NCI-H2107 treated with DMSO at 0.1 percent for 48 hours (cell line): ENCODE measurements around the gene SCNM1.
A peak's percentile ranks its signal among the peaks of the same experiment; 100 is the strongest.

ENCODE experiments used
- DNase-seq: peaks from one replicate; lab custom pipeline; 2025; ENCODE audit not compliant: unreplicated experiment; lab: John Stamatoyannopoulos, UW

The SCNM1 gene

DNA sequence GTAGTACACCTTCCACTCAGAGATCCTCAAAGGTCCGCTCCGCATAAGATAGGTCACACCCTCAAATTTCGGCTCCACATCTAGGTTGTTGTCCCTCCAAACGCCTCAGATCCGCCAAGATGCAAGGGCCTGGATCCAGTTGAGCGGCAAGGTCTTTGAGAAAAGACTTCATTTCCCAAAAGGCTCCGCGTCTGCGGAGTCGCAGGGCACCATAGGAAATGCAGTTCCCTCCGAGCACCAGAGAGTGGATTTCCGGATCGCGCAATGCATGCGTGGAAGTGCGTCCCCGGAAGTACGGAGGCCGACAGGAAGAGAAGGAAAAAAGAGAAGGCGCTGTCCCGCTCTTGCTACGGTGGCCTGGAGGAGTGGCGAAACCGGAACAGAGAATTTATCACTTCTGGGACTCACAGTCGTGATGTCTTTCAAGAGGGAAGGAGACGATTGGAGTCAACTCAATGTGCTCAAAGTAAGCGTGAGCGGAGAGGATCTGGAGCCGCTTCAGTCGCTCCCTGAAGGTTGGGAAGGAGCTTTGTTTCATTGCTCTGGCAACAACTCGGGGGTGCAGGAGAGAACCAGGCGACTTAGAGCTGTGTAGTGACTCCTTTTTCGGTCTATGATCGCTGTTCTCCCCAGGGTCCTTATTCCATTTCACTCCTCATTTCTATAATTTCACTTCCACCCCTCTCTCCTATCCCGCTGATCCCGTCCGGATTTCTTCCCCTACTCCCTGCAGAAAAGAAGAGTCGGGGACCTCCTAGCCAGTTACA lies at the start of gene SCNM1, which contains the start of gene LYSMD1:
Gene SCNM1, plus strand, starts transcription at position 407 of the 767 bp plus-strand sequence. Its CDS starts 9 bp downstream, at position 416.
Gene LYSMD1, minus strand, starts transcription at position 165 of the 767 bp plus-strand sequence. CDS start 644 bp downstream, outside the sequence.
- DNase-seq = peak; percentile 96

- no peak for DNase-seq
Observed at GRCh38 chr1:151124763-151125403, 41.1 kb upstream of the SCNM1 start.

DNA sequence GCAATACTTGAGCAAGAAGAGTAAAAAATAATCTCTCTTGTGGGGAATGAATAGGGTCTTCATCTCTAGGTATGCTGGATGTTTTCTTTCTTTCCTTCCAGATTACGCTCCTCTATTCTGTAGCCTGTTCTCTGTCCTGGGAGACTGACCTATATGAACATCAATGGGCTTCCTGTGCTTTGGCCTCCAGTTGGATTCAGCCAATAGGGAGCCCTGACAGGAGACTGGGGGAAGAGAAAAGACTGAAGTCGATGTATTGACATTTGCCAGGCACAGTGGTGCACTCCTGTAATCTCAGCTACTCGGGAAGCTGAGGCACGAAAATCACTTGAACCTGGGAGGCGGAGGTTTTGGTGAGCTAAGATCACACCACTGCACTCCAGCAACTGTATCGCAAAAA lies 37.1 kb upstream of the SCNM1 start:
- no peak for DNase-seq

- no peak for DNase-seq
Observed at GRCh38 chr1:151130987-151131586, 34.9 kb upstream of the SCNM1 start.

- no peak for DNase-seq
Observed at GRCh38 chr1:151131701-151132334, 34.1 kb upstream of the SCNM1 start.

GRCh38 chr1:151132335-151133017 lies 33.5 kb upstream of the SCNM1 start:
- DNase-seq = no peak

GRCh38 chr1:151133018-151133806 lies 32.7 kb upstream of the SCNM1 start:
- DNase-seq = no peak

DNA sequence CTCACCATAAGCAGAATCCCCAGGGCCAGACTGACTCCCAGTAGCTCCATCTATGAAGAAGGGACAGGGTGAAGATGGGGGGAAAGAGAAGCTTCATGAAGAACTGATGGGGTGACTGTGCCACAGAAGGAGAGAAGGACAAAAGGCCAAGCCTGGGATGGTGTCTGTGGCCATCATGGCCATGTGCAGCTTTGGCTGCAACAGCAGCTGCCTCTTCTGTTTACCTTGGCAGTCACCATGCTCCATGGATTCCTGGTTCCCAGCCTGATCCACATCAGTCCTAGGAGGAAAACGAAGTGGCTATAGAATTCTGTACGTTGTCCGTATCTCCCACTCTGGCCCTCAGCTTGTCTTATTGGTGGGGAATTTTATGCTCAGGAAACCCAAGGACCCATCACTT lies 31.5 kb upstream of the SCNM1 start:
- DNase-seq = no peak

- no peak for DNase-seq
Observed at GRCh38 chr1:151134991-151135390, 31.0 kb upstream of the SCNM1 start.

DNA sequence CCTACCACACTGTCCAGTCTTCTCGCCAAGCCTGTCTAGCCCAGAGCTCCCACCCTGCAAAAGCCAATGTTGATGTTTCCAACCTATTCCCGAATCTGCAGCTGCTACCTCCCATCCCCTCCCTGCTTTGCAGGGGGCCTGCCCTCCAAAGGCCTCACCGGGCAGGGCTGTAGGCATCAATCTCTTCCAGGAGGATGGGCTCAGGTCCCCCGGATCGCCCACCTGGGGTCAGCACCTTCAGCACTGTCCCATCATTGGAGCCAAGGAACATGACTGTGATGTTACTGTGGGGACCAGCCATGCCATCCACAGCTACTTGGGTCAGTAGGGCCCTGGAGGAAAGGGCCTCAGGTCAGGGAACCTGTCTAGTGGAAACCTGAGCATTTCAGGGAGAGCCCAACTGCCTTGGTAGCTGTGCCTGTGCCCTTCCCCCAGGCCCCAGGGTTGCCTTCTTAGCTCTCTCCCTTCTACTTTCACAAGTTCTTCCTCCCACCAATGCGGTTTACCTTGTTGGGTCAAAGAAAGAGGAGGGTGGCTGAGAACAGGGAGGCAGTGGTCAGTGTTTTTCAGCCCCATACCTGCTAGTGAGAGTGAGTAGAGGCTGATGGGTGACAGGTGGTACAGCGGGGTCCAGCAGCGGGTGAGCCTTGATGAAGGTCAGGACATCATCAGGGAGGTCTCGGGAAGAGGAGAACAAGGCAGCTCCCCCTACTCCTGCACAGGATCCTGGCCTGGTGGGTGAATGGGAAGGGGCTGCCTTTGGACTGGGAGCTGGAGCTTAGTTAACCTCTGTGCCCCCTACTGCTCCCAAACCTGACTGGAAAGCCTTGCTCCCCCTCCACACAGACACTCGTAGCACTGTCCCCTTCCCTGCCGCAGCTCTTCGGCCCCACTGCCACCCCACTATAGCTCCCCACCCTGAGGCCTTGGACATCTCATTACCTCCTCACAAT lies 30.2 kb upstream of the SCNM1 start:
- no peak for DNase-seq

DNA sequence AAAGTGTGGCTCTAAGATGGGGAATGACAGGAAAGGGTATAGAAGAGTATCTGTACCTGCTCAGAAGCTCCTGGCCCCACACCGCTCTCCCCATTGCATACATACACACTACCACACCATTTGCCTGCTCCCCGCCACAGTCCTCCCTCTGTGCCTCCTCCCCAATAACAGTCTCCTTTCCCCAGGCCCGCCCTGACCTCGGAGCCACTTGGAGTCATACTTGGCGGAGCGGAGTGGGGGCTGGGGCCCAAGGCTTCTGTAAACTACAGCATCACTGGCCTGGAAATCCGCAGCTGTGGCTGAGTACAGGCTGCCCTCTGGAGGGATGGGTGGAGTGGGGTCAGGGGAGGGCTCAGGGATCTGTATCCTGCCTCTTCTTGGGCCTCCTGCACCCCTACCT lies 28.2 kb upstream of the SCNM1 start:
- DNase-seq = no peak

GRCh38 chr1:151142411-151143056 lies 23.4 kb upstream of the SCNM1 start:
- DNase-seq = no peak

DNA sequence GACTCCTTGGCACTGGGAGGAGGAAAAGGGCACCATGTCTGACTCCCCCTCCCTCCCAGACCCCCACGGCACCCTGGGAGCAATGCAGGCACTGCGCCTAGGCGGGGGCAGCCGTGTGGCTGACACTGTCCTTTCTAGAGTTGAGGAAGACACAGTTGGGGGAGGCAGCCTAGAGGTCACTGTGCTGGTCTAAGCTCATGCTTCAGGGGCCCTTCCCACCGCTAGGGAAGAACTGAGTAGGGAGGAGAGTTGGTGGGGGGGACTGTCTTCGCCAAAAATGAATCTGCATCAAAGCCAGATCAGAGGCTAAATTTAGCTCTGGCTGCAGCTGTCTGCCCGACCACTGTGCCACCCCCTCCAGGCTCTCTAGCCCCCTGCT lies 22.9 kb upstream of the SCNM1 start:
- DNase-seq = no peak

DNA sequence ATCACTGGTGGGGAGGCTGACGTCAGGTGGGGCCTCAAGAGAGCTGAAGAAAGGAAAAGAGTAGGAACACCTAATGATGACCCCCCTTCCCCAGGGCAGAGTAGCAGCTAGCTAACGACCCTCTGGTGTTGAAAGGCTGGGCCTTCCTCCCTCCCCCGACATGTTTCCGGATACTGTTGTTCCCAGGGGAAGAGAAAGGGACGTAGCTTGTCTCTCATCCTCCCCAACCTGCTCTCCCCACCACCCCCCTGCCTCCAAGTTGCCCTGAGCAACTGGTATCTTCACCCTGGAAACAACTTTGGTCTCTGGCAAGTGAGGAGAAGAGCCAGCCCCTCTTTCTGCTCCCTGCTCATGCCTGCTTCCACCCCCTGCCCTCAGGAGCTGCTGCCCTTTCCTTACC lies 22.0 kb upstream of the SCNM1 start:
- DNase-seq = no peak

- DNase-seq = no peak
Observed at GRCh38 chr1:151144474-151145303, 21.3 kb upstream of the SCNM1 start.

DNA sequence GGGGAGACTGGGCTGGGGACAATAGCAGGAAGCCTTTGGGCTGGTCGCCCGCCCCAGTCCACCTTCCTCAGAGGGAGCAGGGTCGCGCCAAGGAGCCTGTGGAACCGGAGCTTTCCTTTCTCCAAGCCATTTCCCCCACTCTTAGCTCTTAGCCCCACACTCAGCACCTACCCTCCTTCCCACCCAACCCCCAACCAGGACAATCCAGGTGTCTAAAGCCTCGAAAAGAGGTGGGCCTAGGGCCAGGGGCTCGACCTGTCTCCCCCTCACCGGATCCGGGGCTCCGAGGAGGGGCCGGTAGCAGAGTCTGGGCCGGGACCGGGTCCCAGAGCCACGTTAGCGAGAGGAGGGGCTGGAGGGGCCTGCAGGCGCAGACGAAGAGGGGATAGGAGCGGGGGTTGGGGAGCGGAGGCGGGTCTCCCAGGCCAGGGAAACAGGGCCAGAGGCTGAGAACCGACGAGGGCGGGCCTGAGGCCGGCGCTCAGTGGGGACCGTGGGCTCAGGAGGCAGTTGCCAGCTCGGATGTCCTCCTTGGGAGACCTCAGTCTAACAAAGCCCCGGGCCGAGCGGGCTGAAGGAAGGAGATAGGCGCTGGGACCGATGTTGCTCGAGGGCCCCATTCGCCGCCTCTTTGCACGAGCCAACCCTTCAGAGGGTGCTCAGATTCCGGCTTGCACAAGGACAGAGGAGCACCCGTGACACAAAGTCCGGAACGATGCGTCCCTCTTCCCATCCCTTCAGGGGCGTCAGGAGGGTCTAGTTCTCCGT lies 20.5 kb upstream of the SCNM1 start:
- no peak for DNase-seq

GRCh38 chr1:151146072-151146411 lies 19.9 kb upstream of the SCNM1 start:
- DNase-seq = no peak
